ENCODE measurements around the gene TAS2R60. TPM values are rescaled to one million over a fixed set of nuclear protein-coding genes. Genes with fewer than 3 reads are reported as not detected.

Gene TAS2R60
- total RNA-seq, 4 donors from 2014 or later, result 0.40 TPM; not detected in 3

DNA sequence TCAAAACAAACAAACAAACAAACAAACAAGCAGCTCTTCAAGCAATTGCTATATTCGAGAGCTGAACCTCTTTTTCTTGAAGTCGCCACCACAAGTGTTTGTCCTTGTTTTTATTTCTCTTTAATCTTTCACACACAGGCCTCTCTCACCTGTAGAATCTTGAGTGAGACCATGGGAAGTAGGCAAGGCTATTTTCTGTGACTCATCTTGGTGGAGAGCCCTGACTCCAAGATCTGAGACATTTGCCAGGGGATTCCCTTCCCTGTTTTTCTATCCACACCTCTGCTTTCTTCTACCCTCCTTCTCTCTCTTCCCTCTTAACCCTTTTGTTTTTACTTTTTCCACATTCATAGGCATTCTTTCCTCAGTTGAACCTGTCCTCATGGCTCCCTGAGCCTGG lies 8.0 kb upstream of the TAS2R60 start:
- Histone ChIP-seq H3K36me3 (no peaks in the 10 kb centered on the region), H3K27ac (no peak overlapping the region), H3K27me3 (no peaks in the 10 kb centered on the region), H3K9me3 (no peaks in the 10 kb centered on the region), H3K4me3 (no peak overlapping the region), H3K4me1 (no peaks in the 10 kb centered on the region)
- ATAC-seq, result no peak
- WGBS, 2 donors (ENCODE audit: low coverage in 1 of 2), result 90 to 100% methylated on average over 2 of the region's 2 CpGs
- TF ChIP-seq POLR2A (IDR thresholded peaks at IDR 0.05), result no peak
- TF ChIP-seq POLR2AphosphoS5 (IDR thresholded peaks at IDR 0.05), result no peak
- no peak for TF ChIP-seq EP300 (IDR thresholded peaks at IDR 0.05)
- TF ChIP-seq, protein P1, sequence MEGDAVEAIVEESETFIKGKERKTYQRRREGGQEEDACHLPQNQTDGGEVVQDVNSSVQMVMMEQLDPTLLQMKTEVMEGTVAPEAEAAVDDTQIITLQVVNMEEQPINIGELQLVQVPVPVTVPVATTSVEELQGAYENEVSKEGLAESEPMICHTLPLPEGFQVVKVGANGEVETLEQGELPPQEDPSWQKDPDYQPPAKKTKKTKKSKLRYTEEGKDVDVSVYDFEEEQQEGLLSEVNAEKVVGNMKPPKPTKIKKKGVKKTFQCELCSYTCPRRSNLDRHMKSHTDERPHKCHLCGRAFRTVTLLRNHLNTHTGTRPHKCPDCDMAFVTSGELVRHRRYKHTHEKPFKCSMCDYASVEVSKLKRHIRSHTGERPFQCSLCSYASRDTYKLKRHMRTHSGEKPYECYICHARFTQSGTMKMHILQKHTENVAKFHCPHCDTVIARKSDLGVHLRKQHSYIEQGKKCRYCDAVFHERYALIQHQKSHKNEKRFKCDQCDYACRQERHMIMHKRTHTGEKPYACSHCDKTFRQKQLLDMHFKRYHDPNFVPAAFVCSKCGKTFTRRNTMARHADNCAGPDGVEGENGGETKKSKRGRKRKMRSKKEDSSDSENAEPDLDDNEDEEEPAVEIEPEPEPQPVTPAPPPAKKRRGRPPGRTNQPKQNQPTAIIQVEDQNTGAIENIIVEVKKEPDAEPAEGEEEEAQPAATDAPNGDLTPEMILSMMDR (IDR thresholded peaks at IDR 0.05), result no peak

DNA sequence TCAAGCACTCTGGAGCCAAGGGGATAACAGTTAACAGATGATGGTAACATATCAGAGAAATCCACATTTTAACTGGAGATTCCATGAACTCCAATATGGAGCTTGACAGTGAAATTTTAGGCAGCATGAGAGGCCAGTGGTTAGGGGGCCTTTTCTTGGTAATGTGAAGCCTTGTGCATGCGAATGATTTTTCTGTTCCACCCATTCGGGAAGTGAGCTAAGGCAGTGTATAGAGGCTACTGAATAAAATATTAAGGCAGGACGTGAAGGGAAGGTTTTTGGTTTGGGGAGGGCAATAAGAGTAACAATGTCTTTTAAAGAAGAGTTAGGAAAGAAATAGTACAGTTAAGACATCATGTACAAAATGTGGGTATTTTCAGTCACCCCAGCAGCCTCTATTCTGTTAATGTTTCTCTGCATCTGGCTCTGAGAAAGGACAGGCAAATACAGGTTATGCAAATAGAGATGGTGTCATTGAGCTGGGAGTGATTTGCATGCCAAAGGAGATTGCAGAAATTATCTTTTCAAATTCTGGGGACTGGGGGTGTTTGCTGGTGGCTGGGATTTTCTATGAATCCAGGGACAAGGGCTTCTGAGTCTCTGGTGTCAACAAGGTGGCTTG lies 6.8 kb upstream of the TAS2R60 start:
- WGBS, 2 donors (ENCODE audit: low coverage in 1 of 2), result 93 to 100% methylated on average over 1 to 3 of the region's 3 CpGs
- Histone ChIP-seq H3K9me3 (no peaks in the 10 kb centered on the region), H3K4me1 (no peaks in the 10 kb centered on the region), H3K36me3 (no peaks in the 10 kb centered on the region), H3K27ac (no peak overlapping the region), H3K4me3 (no peak overlapping the region), H3K27me3 (no peaks in the 10 kb centered on the region)
- no peak for ATAC-seq
- TF ChIP-seq POLR2A (IDR thresholded peaks at IDR 0.05), result no peak
- TF ChIP-seq EP300 (IDR thresholded peaks at IDR 0.05), result no peak
- TF ChIP-seq, protein P1 (IDR thresholded peaks at IDR 0.05), result no peak
- TF ChIP-seq POLR2AphosphoS5 (IDR thresholded peaks at IDR 0.05), result no peak

DNA sequence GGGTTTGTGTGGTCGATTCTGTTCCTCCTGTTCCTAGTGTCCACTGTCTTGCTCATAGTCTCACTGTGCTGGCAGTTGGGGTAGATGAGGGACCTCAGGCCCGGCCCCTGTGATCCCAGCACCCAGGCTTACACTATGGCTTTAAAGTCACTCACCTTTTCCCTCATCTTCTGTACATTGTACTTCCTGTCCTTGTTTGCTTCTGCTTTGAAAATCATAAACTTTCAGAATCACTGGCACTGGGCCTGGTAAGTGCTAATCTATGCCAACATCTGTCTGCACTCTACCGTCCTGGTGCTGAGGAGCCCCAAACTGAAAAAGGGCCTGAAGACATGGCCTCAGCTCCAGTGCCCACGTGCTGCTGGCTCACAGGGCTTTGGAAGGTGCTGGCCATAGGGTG lies 5.7 kb upstream of the TAS2R60 start:
- no peak overlapping the region for H3K27ac ChIP-seq
- H3K27me3 ChIP-seq, result no peaks in the 10 kb centered on the region
- WGBS, 2 donors (ENCODE audit: low coverage in 1 of 2), result 68 to 74% methylated on average over 2 to 4 of the region's 4 CpGs
- TF ChIP-seq, protein P1 (IDR thresholded peaks at IDR 0.05), result no peak
- no peak for TF ChIP-seq EP300 (IDR thresholded peaks at IDR 0.05)
- no peak overlapping the region for H3K4me3 ChIP-seq
- H3K9me3 ChIP-seq, result no peaks in the 10 kb centered on the region
- no peaks in the 10 kb centered on the region for H3K4me1 ChIP-seq
- no peaks in the 10 kb centered on the region for H3K36me3 ChIP-seq
- no peak for ATAC-seq

DNA sequence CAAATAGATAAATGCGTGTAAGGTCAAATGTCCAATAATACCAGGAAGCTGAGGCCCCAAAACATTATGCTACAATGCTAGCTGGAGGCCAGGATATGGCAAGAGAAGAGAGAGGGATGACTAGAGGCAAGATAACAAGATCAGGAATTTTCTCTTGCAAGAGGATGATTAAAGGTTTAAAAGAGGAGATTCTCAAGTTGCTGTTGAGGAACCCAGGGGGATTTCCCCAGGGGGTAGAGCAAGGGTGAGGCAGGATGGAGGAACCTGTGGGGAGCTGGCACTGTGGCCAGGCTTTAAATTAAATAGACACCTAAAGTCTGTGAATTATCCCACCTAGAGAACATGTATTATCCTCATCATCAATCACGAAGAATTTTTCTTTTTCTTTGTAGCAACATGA lies 3.4 kb upstream of the TAS2R60 start:
- WGBS, 2 donors (ENCODE audit: low coverage in 1 of 2), result 80 to 88% methylated on average over 2 of the region's 2 CpGs
- ATAC-seq, result no peak
- H3K27ac ChIP-seq, result no peak overlapping the region
- no peaks in the 10 kb centered on the region for H3K9me3 ChIP-seq
- TF ChIP-seq POLR2AphosphoS5 (IDR thresholded peaks at IDR 0.05) (no peak), POLR2A (IDR thresholded peaks at IDR 0.05) (no peak)
- H3K4me3 ChIP-seq, result no peak overlapping the region
- no peaks in the 10 kb centered on the region for H3K36me3 ChIP-seq
- H3K4me1 ChIP-seq, result no peaks in the 10 kb centered on the region
- no peaks in the 10 kb centered on the region for H3K27me3 ChIP-seq

DNA sequence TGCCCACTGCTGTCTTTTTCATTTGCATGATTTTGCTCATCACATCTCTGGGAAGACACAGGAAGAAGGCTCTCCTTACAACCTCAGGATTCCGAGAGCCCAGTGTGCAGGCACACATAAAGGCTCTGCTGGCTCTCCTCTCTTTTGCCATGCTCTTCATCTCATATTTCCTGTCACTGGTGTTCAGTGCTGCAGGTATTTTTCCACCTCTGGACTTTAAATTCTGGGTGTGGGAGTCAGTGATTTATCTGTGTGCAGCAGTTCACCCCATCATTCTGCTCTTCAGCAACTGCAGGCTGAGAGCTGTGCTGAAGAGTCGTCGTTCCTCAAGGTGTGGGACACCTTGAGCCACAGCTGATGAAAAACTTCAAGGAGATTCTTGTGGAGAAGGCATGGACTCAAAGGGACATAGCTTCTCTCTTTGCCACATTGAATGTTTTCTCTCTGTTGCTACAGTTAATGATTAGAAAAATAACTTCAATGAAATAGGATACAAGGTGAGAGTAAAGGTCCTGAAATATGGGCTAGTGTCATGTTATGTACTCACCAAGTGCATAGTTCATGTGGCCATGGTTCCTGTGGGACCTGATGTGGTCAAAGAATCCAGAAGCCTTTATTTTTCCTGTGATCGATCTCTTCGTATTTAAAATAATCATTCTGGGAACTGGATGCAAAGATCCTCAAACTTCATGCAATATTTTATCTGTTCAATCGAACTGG lies 970 bp downstream of the TAS2R60 start:
- TF ChIP-seq POLR2A (IDR thresholded peaks at IDR 0.05) (no peak), EP300 (IDR thresholded peaks at IDR 0.05) (no peak), POLR2AphosphoS5 (IDR thresholded peaks at IDR 0.05) (no peak)
- TF ChIP-seq, protein P1 (IDR thresholded peaks at IDR 0.05), result no peak
- 89 to 98% methylated on average over 4 of the region's 6 CpGs for WGBS, 2 donors (ENCODE audit: low coverage in 1 of 2)
- Histone ChIP-seq H3K4me1 (no peaks in the 10 kb centered on the region), H3K9me3 (no peaks in the 10 kb centered on the region), H3K4me3 (no peak overlapping the region), H3K36me3 (no peaks in the 10 kb centered on the region), H3K27ac (no peak overlapping the region), H3K27me3 (peaks cover 5% of the 10 kb centered on the region)
- ATAC-seq, result no peak

Measured in gastroesophageal sphincter (tissue), 4 donors.